Measurements from ENCODE around the gene RAI1. TPM values are rescaled to one million over a fixed set of nuclear protein-coding genes. Genes with fewer than 3 reads are reported as not detected.

RAI1 gene
- total RNA-seq, 1 experiment from 2014 or later: 46.8 TPM

DNA sequence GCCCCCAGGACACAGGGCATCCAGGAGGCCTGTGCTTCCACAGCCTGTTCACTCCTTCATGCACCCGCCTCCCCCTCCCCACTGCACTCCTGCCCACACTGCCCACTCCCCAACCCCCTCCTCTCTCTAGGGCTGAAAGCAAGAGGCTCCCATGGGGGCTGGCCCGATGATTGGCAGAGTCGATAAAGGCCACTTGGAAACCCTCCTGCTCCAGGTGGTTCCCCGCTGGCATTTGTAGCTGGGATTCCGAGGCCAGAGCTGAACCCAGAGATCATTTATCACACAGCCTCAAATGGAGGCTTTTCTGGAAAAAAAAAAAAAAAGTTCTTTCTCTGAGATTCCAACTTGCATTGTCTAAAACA, 81.5 kb downstream of the RAI1 start:
- DNase-seq (ENCODE audit: low spot score): no peak
- Histone ChIP-seq H3K36me3 (ENCODE audit: insufficient read depth, low read length, poor library complexity, severe bottlenecking) (no peaks in the 10 kb centered on the region), H3K4me3 (ENCODE audit: low read depth, low read length, poor library complexity, severe bottlenecking) (no peak overlapping the region), H3K9me3 (ENCODE audit: low read depth, low read length, poor library complexity, severe bottlenecking) (no peaks in the 10 kb centered on the region), H3K27me3 (replicated peaks; ENCODE audit: insufficient read depth, low read depth, low read length, poor library complexity) (no peaks in the 10 kb centered on the region), H3K4me1 (ENCODE audit: insufficient read depth, low read length, poor library complexity, severe bottlenecking) (peaks cover 28% of the 10 kb centered on the region), H3K27ac (ENCODE audit: low read depth, low read length, poor library complexity, severe bottlenecking) (no peak overlapping the region)
- intact Hi-C loops (cut with micrococcal nuclease; ENCODE audit: unreplicated experiment): no loop called here
- CTCF ChIA-PET: no interaction called here
- POLR2A ChIA-PET (ENCODE audit: low non-redundant PET): interaction anchor here (0.6 kb wide), 1 partner anchor 12 kb away, joined by 11 read pairs; no protein-coding TSS in a partner anchor
- TF ChIP-seq, protein P1, sequence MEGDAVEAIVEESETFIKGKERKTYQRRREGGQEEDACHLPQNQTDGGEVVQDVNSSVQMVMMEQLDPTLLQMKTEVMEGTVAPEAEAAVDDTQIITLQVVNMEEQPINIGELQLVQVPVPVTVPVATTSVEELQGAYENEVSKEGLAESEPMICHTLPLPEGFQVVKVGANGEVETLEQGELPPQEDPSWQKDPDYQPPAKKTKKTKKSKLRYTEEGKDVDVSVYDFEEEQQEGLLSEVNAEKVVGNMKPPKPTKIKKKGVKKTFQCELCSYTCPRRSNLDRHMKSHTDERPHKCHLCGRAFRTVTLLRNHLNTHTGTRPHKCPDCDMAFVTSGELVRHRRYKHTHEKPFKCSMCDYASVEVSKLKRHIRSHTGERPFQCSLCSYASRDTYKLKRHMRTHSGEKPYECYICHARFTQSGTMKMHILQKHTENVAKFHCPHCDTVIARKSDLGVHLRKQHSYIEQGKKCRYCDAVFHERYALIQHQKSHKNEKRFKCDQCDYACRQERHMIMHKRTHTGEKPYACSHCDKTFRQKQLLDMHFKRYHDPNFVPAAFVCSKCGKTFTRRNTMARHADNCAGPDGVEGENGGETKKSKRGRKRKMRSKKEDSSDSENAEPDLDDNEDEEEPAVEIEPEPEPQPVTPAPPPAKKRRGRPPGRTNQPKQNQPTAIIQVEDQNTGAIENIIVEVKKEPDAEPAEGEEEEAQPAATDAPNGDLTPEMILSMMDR (conservative IDR thresholded peaks at IDR 0.05; ENCODE audit: low read depth, low read length): no peak
- TF ChIP-seq EZH2 (IDR thresholded peaks at IDR 0.05; ENCODE audit: borderline replicate concordance, low read depth, low read length, poor library complexity, severe bottlenecking): no peak
- BruUV-seq (replicated peaks): no TSS peak

DNA sequence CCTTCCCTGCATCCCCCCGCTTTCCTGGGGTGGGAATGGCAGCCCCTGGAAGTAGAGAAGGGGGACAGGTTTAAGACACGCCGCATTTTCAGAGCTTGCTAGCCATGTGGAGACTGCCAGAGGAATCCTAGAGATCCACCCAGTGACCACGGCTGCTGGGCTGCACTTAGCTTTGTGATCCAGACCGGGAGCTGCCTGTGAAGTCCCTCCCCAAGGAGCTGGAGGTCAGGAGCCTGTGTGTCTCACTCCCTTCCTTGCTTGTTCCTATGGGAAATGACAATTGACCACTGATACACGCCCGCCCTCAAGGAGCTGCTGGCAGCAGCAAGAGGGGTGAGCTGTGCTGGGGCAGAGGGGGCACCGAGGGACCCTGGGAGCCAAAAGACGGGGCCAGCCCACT, 81.9 kb downstream of the RAI1 start:
- POLR2A ChIA-PET (ENCODE audit: low non-redundant PET): interaction anchor here (0.6 kb wide), 1 partner anchor 12 kb away, joined by 11 read pairs; no protein-coding TSS in a partner anchor
- H3K4me1 ChIP-seq (ENCODE audit: insufficient read depth, low read length, poor library complexity, severe bottlenecking): peaks cover 30% of the 10 kb centered on the region

DNA sequence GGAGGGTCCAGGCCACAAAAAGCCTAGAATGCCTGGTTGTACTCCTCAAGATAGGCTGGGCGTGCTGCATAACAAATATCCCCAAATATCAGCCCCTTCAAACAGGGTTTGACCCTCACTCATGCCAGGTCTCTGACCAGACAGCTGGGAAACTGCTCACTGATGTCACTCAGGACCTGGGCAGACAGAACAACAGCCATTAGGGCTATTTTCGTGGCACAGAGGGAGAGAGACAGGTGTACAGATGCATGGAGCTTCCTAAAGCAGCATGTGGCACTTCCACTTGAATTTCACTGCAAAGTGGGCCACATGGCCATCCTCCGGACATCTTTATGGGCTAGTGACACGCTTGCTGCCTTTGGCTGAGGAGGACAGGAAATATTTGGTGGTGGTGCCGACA, 82.5 kb downstream of the RAI1 start:
- intact Hi-C loops (cut with micrococcal nuclease; ENCODE audit: unreplicated experiment): no loop called here
- ChIA-PET POLR2A (ENCODE audit: low non-redundant PET) (no interaction called here), CTCF (interaction anchor here (0.7 kb wide), 1 partner anchor 11 kb away, joined by 6 read pairs; no protein-coding TSS in a partner anchor)
- no TSS peak for BruUV-seq (replicated peaks)
- Histone ChIP-seq H3K27ac (ENCODE audit: low read depth, low read length, poor library complexity, severe bottlenecking) (no peak overlapping the region), H3K27me3 (replicated peaks; ENCODE audit: insufficient read depth, low read depth, low read length, poor library complexity) (no peaks in the 10 kb centered on the region), H3K4me1 (ENCODE audit: insufficient read depth, low read length, poor library complexity, severe bottlenecking) (peaks cover 30% of the 10 kb centered on the region), H3K4me3 (ENCODE audit: low read depth, low read length, poor library complexity, severe bottlenecking) (no peak overlapping the region), H3K36me3 (ENCODE audit: insufficient read depth, low read length, poor library complexity, severe bottlenecking) (no peaks in the 10 kb centered on the region), H3K9me3 (ENCODE audit: low read depth, low read length, poor library complexity, severe bottlenecking) (no peaks in the 10 kb centered on the region)
- no peak for TF ChIP-seq EZH2 (IDR thresholded peaks at IDR 0.05; ENCODE audit: borderline replicate concordance, low read depth, low read length, poor library complexity, severe bottlenecking)
- TF ChIP-seq, protein P1 (conservative IDR thresholded peaks at IDR 0.05; ENCODE audit: low read depth, low read length): no peak
- no peak for DNase-seq (ENCODE audit: low spot score)

More for the DNA sequence above, 81.9 kb downstream of the RAI1 start:
- intact Hi-C loops (cut with micrococcal nuclease; ENCODE audit: unreplicated experiment): no loop called here
- CTCF ChIA-PET: no interaction called here
- TF ChIP-seq EZH2 (IDR thresholded peaks at IDR 0.05; ENCODE audit: borderline replicate concordance, low read depth, low read length, poor library complexity, severe bottlenecking): no peak
- TF ChIP-seq, protein P1 (conservative IDR thresholded peaks at IDR 0.05; ENCODE audit: low read depth, low read length): no peak
- Histone ChIP-seq H3K4me3 (ENCODE audit: low read depth, low read length, poor library complexity, severe bottlenecking) (no peak overlapping the region), H3K27me3 (replicated peaks; ENCODE audit: insufficient read depth, low read depth, low read length, poor library complexity) (no peaks in the 10 kb centered on the region), H3K27ac (ENCODE audit: low read depth, low read length, poor library complexity, severe bottlenecking) (peak overlapping the region; percentile 31), H3K9me3 (ENCODE audit: low read depth, low read length, poor library complexity, severe bottlenecking) (no peaks in the 10 kb centered on the region), H3K36me3 (ENCODE audit: insufficient read depth, low read length, poor library complexity, severe bottlenecking) (no peaks in the 10 kb centered on the region)
- no peak for DNase-seq (ENCODE audit: low spot score)
- BruUV-seq (replicated peaks): no TSS peak
